ENCODE measurements around the gene FSTL4. TPM values are rescaled to one million over a fixed set of nuclear protein-coding genes. Genes with fewer than 3 reads are reported as not detected.

The FSTL4 gene
- total and polyA plus RNA-seq, 2 of the 4 experiments (the other 2 are of a cell fraction): 0.18 TPM; not detected in 1

GRCh38 chr5:133344266-133344665 lies 268.1 kb downstream of the FSTL4 start:
- no peak overlapping the region for H2AK9ac ChIP-seq (replicated peaks; ENCODE audit: low read depth, low read length, poor library complexity)
- H4K5ac ChIP-seq (ENCODE audit: low read depth, low read length): no peak overlapping the region
- no peak overlapping the region for H2AK5ac ChIP-seq (ENCODE audit: low read depth, low read length)
- H3K4me3 ChIP-seq (ENCODE audit: insufficient read depth, low read depth, low read length): no peak overlapping the region
- no peak overlapping the region for H2BK5ac ChIP-seq (ENCODE audit: low read depth, low read length, poor library complexity, severe bottlenecking)
- H3K9me1 ChIP-seq (ENCODE audit: insufficient read depth, low read length): no peaks in the 10 kb centered on the region
- H3K27me3 ChIP-seq (ENCODE audit: control insufficient read depth, insufficient read depth, low read length): peaks cover 8% of the 10 kb centered on the region
- no peak overlapping the region for H3K18ac ChIP-seq (ENCODE audit: low read depth, low read length)
- no TSS peak for BruUV-seq (replicated peaks)
- H3K23ac ChIP-seq (ENCODE audit: low read depth, low read length): no peak overlapping the region
- no CpG with 5 or more reads among the region's 2 CpGs for WGBS, 2 experiments (ENCODE audit: extremely low coverage in 2 of 2, insufficient read length in 1 of 2)
- TF ChIP-seq POLR2A (IDR thresholded peaks at IDR 0.05; ENCODE audit: low read depth, low read length): no peak
- TF ChIP-seq RAD21 (IDR thresholded peaks at IDR 0.05; ENCODE audit: low read length): no peak
- TF ChIP-seq CEBPB (IDR thresholded peaks at IDR 0.05; ENCODE audit: low read depth, low read length): no peak
- no peak for TF ChIP-seq SMC3 (IDR thresholded peaks at IDR 0.05; ENCODE audit: low read depth, low read length)
- no peak overlapping the region for H2BK15ac ChIP-seq (ENCODE audit: low read depth, low read length)
- H3K9ac ChIP-seq (ENCODE audit: low read depth, low read length): no peak overlapping the region
- H2AFZ ChIP-seq (replicated peaks; ENCODE audit: low read length, poor library complexity): no peak overlapping the region
- CTCF ChIA-PET: no interaction called here
- no peak overlapping the region for H3K14ac ChIP-seq (replicated peaks; ENCODE audit: low read depth, low read length)
- H2BK120ac ChIP-seq (ENCODE audit: low read depth, low read length): no peak overlapping the region
- H3K4me2 ChIP-seq (ENCODE audit: low read depth, low read length): no peak overlapping the region
- no peaks in the 10 kb centered on the region for H3K4me1 ChIP-seq (ENCODE audit: control insufficient read depth, insufficient read depth, low read length)
- H3K36me3 ChIP-seq (ENCODE audit: control insufficient read depth, insufficient read depth, low read length): no peaks in the 10 kb centered on the region
- H4K20me1 ChIP-seq (ENCODE audit: insufficient read depth, low read length): no peaks in the 10 kb centered on the region
- in situ Hi-C loops (cut with MboI; ENCODE audit: low sequenced_read_pairs) (no loop called here), intact Hi-C loops (cut with micrococcal nuclease) (no loop called here), dilution Hi-C loops (cut with HindIII; ENCODE audit: low sequenced_read_pairs, unreplicated experiment) (no loop called here)
- no peak overlapping the region for H3K4ac ChIP-seq (ENCODE audit: low read depth, low read length)
- H4K91ac ChIP-seq (ENCODE audit: insufficient read depth, low read depth, low read length): no peak overlapping the region
- no peak overlapping the region for H3K56ac ChIP-seq (ENCODE audit: extremely low read depth, insufficient read depth, low read length)
- no peak overlapping the region for H3K27ac ChIP-seq (ENCODE audit: insufficient read depth, low read length)
- no peak for ATAC-seq (ENCODE audit: low read depth)
- no peaks in the 10 kb centered on the region for H3K9me3 ChIP-seq (ENCODE audit: control insufficient read depth, insufficient read depth, low read length)
- no peak for DNase-seq
- H3K79me1 ChIP-seq (ENCODE audit: low read depth in 1 of 2, low read length in 2 of 2): no peaks in the 10 kb centered on the region
- H4K8ac ChIP-seq (ENCODE audit: low read depth in 2 of 2, low read length in 2 of 2): no peak overlapping the region
- no peak overlapping the region for H2BK20ac ChIP-seq (ENCODE audit: low read depth, low read length)
- POLR2A ChIA-PET (ENCODE audit: unreplicated experiment): no interaction called here

All from IMR-90 (cell line).